Mucosa of descending colon (tissue), 3 donors: ENCODE measurements around the gene BMPER. TPM values are rescaled to one million over a fixed set of nuclear protein-coding genes. Genes with fewer than 3 reads are reported as not detected.

Source experiments
- ATAC-seq: fragments of 200-7000 bp; cut with Tn5 transposase; one replicate; pipeline ENCODE4 v1.9.1; 2020; ENCODE audit warnings: mild to moderate bottlenecking, moderate library complexity
- DNase-seq, 3 donors: peaks; one replicate each; pipeline ENCODE4 v3.0.0-alpha.2; 2020
- H3K36me3 ChIP-seq: fragments of 200-600 bp; one replicate; pipeline ENCODE4 v1.8.0; 2021; ENCODE audit warnings: low read depth, mild to moderate bottlenecking
- H3K4me1 ChIP-seq: fragments of 200-600 bp; one replicate; pipeline ENCODE4 v1.8.0; 2021; ENCODE audit warnings: low read depth, mild to moderate bottlenecking
- H3K4me3 ChIP-seq: fragments of 200-600 bp; one replicate; pipeline ENCODE4 v1.8.0; 2021; ENCODE audit warnings: mild to moderate bottlenecking
- H3K9me3 ChIP-seq: fragments of 200-600 bp; one replicate; pipeline ENCODE4 v1.8.0; 2021; ENCODE audit warnings: mild to moderate bottlenecking
- intact Hi-C, 2 donors: fragments of 100-400 bp; cut with DNase I in 1 of 2; cut with micrococcal nuclease in 1 of 2; formaldehyde crosslinking; loops; one replicate each; pipeline versions ENCODE4 v1.11.0 to v1.11.1; 2022; cut with DNase I, micrococcal nuclease
- total RNA-seq, 3 donors: library from RNA; stranded (reverse); fragmentation: NEBNext Ultra II Directional in 2 of 3; extraction: Animal tissue kit (Norgen Biotek cat#: 25700) in 2 of 3; gene quantifications; one replicate each; pipeline versions ENCODE4 v1.2.1 to v1.2.4, GENCODE V29; 2021 to 2023
- TF ChIP-seq, protein P1 (sequence below): fragments of 200-600 bp; IDR thresholded peaks from one replicate; pipeline ENCODE4 v1.8.0; 2022; ENCODE audit warnings: antibody characterized with exemption, mild to moderate bottlenecking
- donor health status: DM: no; HTN: no; CAD: no; lungs with moderate emphysema.
- donor health status: DM: no; HTN: no; CAD: no.
- donor health status: DM: no; HTN: yes; CAD: no.

BMPER gene
- total RNA-seq, 3 donors from 2014 or later, result 1.3 to 2.0 (median 1.4) TPM

DNA sequence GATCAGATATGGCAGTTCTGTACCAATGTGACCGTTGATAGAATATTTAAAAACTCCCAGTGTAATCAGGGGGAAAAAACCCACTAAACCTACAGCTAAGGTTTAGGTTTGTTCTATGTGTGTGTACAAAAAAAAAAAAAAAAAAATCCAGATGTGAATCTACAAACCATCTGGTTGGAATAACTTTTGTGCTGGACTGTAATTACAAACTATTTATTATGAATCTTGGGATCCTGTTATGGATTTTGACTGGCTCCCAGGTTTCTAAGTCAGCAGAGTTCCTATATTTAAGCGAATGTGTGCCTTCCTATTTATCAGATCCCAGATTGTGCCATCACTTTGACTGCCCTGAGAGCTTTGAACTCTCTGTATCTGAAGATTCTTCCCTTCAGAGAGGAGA is 29.1 kb downstream of the BMPER start:
- TF ChIP-seq, protein P1, sequence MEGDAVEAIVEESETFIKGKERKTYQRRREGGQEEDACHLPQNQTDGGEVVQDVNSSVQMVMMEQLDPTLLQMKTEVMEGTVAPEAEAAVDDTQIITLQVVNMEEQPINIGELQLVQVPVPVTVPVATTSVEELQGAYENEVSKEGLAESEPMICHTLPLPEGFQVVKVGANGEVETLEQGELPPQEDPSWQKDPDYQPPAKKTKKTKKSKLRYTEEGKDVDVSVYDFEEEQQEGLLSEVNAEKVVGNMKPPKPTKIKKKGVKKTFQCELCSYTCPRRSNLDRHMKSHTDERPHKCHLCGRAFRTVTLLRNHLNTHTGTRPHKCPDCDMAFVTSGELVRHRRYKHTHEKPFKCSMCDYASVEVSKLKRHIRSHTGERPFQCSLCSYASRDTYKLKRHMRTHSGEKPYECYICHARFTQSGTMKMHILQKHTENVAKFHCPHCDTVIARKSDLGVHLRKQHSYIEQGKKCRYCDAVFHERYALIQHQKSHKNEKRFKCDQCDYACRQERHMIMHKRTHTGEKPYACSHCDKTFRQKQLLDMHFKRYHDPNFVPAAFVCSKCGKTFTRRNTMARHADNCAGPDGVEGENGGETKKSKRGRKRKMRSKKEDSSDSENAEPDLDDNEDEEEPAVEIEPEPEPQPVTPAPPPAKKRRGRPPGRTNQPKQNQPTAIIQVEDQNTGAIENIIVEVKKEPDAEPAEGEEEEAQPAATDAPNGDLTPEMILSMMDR, result no peak
- ATAC-seq (no peak), DNase-seq (no peak)
- no peaks in the 10 kb centered on the region for H3K9me3 ChIP-seq
- H3K4me1 ChIP-seq, result no peaks in the 10 kb centered on the region
- no peak overlapping the region for H3K4me3 ChIP-seq
- intact Hi-C loops, result loop anchor here (5.0 to 10.0 kb wide), 2 partner anchors 690 to 692 kb away; no protein-coding TSS in a partner anchor
- H3K36me3 ChIP-seq, result no peaks in the 10 kb centered on the region

DNA sequence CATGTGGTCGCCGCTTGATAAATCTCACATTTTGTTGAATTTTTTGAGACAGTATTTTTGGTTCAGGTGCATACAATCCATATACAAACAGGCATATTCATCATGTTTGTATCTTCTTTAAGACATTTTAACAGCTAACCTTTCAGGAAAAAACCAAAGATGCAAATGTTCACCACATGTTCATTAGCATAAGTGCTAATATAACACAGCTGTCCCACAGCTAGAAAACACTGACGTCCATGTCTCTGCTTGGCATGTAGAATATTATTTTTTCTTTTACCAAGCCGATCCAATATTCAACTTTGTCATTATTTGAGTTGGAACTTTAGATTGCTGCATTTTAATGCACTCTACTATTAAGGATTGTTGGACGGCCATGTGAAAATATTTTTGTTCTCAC is 31.2 kb downstream of the BMPER start:
- Histone ChIP-seq H3K4me1 (no peaks in the 10 kb centered on the region), H3K36me3 (no peaks in the 10 kb centered on the region), H3K9me3 (no peaks in the 10 kb centered on the region), H3K4me3 (no peak overlapping the region)
- intact Hi-C loops, result loop anchor here in 1 of 2 donors (10.0 kb wide), 1 partner anchor 692 kb away; no protein-coding TSS in a partner anchor
- no peak for ATAC-seq
- TF ChIP-seq, protein P1, result no peak
- no peak for DNase-seq

DNA sequence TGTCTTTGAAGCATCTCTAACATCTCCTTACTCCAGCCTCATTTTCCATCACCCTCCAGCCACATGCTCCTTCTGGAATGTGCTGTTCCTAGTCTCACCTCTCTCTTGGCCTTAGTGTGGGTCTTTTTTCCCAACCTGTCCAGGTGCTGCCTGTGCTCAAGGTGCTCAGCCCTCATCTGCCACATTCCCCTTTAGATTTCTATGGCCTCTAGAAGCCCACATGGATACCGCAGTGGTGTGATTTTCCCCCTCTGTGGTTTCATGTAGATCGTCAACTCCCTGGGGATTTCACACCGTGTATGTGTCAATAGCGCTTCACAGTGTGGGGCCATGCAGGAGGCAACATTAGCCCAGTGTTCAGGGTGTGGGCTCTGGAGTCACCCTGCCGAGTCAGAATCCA is 32.5 kb downstream of the BMPER start:
- DNase-seq (no peak), ATAC-seq (no peak)
- no peak overlapping the region for H3K4me3 ChIP-seq
- TF ChIP-seq, protein P1, result no peak
- H3K9me3 ChIP-seq, result no peaks in the 10 kb centered on the region
- no peaks in the 10 kb centered on the region for H3K36me3 ChIP-seq
- H3K4me1 ChIP-seq, result no peaks in the 10 kb centered on the region
- intact Hi-C loops, result loop anchor here in 1 of 2 donors (10.0 kb wide), 1 partner anchor 693 kb away; no protein-coding TSS in a partner anchor

DNA sequence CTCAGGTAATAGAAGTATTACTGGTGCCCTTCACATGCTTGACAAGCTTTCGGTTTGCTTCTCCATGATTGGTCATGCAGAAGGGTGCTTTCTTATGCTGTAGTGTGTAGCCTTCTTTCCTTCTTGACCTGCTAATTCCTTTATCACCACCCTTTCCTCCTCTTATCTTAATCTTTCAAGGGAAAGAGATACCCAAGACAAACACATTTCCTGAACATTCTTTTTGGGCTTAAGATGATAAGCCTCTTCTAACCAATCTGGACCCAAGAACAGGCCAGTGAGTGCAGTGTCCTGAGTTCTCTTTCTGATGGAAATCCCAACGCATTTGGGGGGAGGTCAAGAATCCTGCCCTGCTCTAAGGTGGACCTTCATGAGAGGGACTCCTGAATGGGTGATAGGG is 33.8 kb downstream of the BMPER start:
- Histone ChIP-seq H3K36me3 (no peaks in the 10 kb centered on the region), H3K9me3 (no peaks in the 10 kb centered on the region), H3K4me3 (no peak overlapping the region), H3K4me1 (no peaks in the 10 kb centered on the region)
- no peak for ATAC-seq
- TF ChIP-seq, protein P1, result no peak
- no peak for DNase-seq
- intact Hi-C loops, result loop anchor here in 1 of 2 donors (10.0 kb wide), 1 partner anchor 694 kb away; no protein-coding TSS in a partner anchor

DNA sequence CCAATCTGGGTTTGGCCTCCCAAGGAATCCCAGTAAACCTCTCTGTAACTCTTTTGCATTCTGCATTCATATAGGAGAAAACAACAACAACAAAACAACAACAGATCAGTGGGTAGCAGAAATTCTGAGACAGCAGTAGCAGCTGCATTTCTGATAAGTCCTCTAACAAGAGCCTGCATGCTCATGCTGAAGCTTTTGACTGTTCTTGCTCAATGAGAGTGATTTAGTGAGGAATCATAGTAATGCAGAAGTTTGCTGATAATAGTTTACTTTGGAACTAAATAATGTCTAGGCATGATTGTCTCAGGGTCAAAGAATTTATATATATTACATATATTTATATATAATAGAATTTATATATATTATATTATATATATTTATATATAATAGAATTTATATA is 35.2 kb downstream of the BMPER start:
- ATAC-seq, result no peak
- TF ChIP-seq, protein P1, result no peak
- no peaks in the 10 kb centered on the region for H3K9me3 ChIP-seq
- no peak overlapping the region for H3K4me3 ChIP-seq
- intact Hi-C loops, result no loop called here
- no peaks in the 10 kb centered on the region for H3K4me1 ChIP-seq
- no peaks in the 10 kb centered on the region for H3K36me3 ChIP-seq
- no peak for DNase-seq

DNA sequence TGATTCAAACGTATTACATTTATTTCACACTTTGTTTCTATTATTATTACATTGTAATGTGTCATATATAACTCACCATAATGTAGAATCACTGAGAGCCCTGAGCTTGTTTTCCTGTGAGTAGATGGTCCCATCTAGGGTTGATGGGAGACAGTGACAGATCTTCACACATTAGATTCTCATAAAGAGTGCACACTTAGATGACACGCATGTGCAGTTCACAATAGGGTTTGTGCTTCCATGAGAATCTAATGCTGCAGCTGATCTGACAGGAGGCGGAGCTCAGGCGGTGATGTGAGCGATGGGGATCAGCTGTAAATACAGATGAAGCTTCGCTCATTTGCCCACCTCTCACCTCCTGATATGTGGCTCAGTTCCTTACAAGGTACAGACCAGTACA is 36.1 kb downstream of the BMPER start:
- ATAC-seq (no peak), DNase-seq (no peak)
- no peaks in the 10 kb centered on the region for H3K4me1 ChIP-seq
- H3K9me3 ChIP-seq, result no peaks in the 10 kb centered on the region
- H3K36me3 ChIP-seq, result no peaks in the 10 kb centered on the region
- TF ChIP-seq, protein P1, result no peak
- H3K4me3 ChIP-seq, result no peak overlapping the region
- intact Hi-C loops, result no loop called here
